Lower lobe of right lung (tissue), 2 donors: Measurements from ENCODE around the gene NRDC. TPM values are rescaled to one million over a fixed set of nuclear protein-coding genes. Genes with fewer than 3 reads are reported as not detected.

Source experiments
- ATAC-seq, 2 donors: fragments of 200-7000 bp; cut with Tn5 transposase; one replicate each; pipeline ENCODE4 v1.9.1; 2020 to 2022; ENCODE audit warnings: mild to moderate bottlenecking in 2 of 2, moderate library complexity in 2 of 2
- DNase-seq: peaks from one replicate; pipeline ENCODE4 v3.0.0-alpha.2; 2020
- H3K27ac ChIP-seq: fragments of 200-600 bp; one replicate; pipeline ENCODE4 v1.8.0; 2022
- H3K27me3 ChIP-seq: fragments of 200-600 bp; one replicate; pipeline ENCODE4 v1.8.0; 2022; ENCODE audit warnings: low read depth
- H3K36me3 ChIP-seq: fragments of 200-600 bp; one replicate; pipeline ENCODE4 v1.8.0; 2022; ENCODE audit warnings: mild to moderate bottlenecking
- H3K4me1 ChIP-seq: fragments of 200-600 bp; one replicate; pipeline ENCODE4 v1.8.0; 2022
- H3K4me3 ChIP-seq: fragments of 200-600 bp; one replicate; pipeline ENCODE4 v1.8.0; 2022; ENCODE audit warnings: mild to moderate bottlenecking
- H3K9me3 ChIP-seq: fragments of 200-600 bp; one replicate; pipeline ENCODE4 v1.8.0; 2022
- intact Hi-C: fragments of 100-400 bp; cut with DNase I; formaldehyde crosslinking; loops from one replicate; pipeline ENCODE4 v1.11.0; 2022
- total RNA-seq: library from RNA; stranded (reverse); fragmentation: NEBNext Ultra II Directional; extraction: Animal tissue kit (Norgen Biotek cat#: 25700); gene quantifications from one replicate; pipeline ENCODE4 v1.2.1, GENCODE V29; 2021
- TF ChIP-seq, protein P1 (sequence below): fragments of 200-600 bp; IDR thresholded peaks from one replicate; pipeline ENCODE4 v1.8.0; 2022; ENCODE audit warnings: antibody characterized with exemption, mild to moderate bottlenecking
- donor health status: DM: no; HTN: yes; CAD: no; lungs with severe emphysema.

The NRDC gene
- total RNA-seq, 1 donor from 2014 or later, result 115 TPM

DNA sequence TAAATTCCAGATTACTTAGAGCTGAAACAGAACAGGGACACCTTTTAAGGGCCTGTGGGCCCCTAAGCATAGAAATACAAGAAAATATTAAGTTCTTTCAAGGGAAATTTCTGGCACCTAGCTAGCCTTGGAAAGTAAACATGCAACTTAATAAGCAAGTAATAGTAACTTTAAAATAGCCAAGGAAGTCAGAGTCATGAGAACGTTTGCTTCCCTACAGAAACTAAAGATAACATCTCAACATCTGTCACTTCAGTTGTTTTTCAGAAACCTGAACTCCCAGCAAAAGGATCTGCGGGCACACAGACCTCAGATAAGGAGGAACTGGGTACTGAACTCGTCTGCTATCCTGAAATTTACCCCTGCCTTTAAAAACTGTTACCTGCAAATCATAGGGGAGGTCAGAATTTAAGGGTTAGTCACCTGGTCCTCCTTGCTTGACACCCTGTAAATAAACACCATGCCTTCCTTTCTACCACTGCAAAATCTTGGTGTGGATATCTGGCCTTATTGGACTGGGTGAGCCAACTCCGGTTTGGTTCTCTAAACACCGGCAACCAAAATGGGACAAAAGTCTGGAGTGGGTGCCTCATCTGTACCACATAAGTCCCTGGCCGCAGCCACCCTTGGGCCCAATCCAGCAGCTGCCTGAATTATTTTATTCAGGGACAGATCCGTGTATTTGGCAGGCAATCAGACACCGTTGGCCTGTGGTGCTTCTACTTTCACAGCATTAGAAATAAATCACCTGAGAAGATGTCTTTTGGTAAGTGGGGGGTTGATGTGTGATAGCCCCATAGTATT lies 27.9 kb downstream of the NRDC start:
- intact Hi-C loops, result no loop called here

DNA sequence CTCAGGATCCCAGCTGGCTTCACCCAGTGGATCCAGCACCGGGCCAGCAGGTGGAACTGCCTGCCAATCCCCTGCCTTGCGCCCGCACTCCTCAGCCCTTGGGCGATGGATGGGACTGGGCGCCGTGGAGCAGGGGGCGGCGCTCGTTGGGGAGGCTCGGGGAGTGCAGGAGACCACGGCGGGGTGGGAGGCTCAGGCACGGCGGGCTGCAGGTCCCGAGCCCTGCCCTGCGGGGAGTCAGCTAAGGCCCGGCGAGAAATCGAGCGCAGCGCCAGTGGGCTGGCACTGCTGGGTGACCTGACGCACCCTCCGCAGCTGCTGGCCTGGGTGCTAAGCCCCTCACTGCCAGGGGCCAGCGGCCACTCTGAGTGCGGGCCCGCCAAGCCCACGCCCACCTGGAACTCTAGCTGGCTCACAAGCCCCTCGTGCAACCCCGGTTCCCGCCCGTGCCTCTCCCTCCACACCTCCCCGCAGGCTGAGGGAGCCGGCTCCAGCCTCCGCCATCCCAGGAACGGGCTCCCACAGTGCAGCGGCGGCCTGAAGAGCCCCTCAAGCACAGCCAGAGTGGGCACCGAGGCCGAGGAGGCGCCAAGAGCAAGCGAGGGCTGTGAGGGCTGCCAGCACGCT lies 31.1 kb downstream of the NRDC start:
- intact Hi-C loops, result no loop called here
- Histone ChIP-seq H3K36me3 (no peaks in the 10 kb centered on the region), H3K27ac (no peak overlapping the region), H3K9me3 (no peaks in the 10 kb centered on the region), H3K27me3 (no peaks in the 10 kb centered on the region), H3K4me3 (no peak overlapping the region), H3K4me1 (peaks cover 5% of the 10 kb centered on the region)
- DNase-seq (no peak), ATAC-seq (no peak)
- TF ChIP-seq, protein P1, sequence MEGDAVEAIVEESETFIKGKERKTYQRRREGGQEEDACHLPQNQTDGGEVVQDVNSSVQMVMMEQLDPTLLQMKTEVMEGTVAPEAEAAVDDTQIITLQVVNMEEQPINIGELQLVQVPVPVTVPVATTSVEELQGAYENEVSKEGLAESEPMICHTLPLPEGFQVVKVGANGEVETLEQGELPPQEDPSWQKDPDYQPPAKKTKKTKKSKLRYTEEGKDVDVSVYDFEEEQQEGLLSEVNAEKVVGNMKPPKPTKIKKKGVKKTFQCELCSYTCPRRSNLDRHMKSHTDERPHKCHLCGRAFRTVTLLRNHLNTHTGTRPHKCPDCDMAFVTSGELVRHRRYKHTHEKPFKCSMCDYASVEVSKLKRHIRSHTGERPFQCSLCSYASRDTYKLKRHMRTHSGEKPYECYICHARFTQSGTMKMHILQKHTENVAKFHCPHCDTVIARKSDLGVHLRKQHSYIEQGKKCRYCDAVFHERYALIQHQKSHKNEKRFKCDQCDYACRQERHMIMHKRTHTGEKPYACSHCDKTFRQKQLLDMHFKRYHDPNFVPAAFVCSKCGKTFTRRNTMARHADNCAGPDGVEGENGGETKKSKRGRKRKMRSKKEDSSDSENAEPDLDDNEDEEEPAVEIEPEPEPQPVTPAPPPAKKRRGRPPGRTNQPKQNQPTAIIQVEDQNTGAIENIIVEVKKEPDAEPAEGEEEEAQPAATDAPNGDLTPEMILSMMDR, result no peak

More for the DNA sequence above, 27.9 kb downstream of the NRDC start:
- peaks cover 5% of the 10 kb centered on the region for H3K4me1 ChIP-seq
- H3K36me3 ChIP-seq, result peaks cover 18% of the 10 kb centered on the region
- ATAC-seq (no peak), DNase-seq (no peak)
- TF ChIP-seq, protein P1, result no peak
- no peaks in the 10 kb centered on the region for H3K9me3 ChIP-seq
- no peak overlapping the region for H3K27ac ChIP-seq
- no peak overlapping the region for H3K4me3 ChIP-seq
- H3K27me3 ChIP-seq, result no peaks in the 10 kb centered on the region

DNA sequence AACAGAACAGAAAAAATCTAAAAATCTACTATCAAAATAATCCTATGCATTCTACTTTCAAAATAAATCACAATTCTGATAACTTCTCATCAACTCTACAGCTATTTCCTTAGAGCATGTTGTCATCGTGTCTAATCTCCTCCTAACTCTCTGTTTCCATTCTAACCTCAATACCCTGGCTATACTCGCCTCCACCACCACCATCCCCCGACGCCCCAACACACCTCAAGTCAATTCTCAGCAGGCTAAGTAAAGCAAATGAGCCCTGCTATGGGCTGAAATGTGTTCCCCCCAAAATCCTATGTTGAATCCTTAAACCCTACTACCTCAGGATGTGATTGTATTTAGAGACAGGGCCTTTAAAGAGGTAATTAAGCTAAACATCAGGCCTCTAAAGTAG lies 34.6 kb downstream of the NRDC start:
- DNase-seq (no peak), ATAC-seq (no peak)
- Histone ChIP-seq H3K36me3 (peaks cover 14% of the 10 kb centered on the region), H3K4me3 (no peak overlapping the region), H3K27me3 (no peaks in the 10 kb centered on the region), H3K27ac (no peak overlapping the region), H3K9me3 (no peaks in the 10 kb centered on the region), H3K4me1 (no peaks in the 10 kb centered on the region)
- intact Hi-C loops, result no loop called here
- TF ChIP-seq, protein P1, result no peak

DNA sequence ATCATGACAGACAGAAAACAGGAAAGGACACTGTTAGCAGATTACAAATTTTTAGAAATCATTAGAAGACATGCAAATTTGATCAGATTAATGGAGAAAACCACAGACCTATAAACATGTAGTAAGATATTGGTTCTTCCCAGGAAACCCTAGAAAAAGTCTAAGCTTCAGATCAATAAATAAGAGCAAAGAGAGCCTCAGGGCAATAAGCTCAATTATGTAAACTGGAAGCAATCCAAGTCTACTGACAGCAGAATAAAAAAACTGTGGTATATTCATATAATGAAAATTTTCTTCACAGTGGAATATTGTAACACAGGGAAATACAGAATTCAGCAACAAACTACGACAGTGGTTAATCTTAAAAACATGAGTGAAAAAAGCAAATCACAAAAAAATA lies 36.3 kb downstream of the NRDC start:
- no peak overlapping the region for H3K27ac ChIP-seq
- TF ChIP-seq, protein P1, result no peak
- no peak for DNase-seq
- no peak for ATAC-seq
- H3K4me3 ChIP-seq, result no peak overlapping the region
- no peaks in the 10 kb centered on the region for H3K9me3 ChIP-seq
- intact Hi-C loops, result no loop called here
- H3K4me1 ChIP-seq, result no peaks in the 10 kb centered on the region
- no peaks in the 10 kb centered on the region for H3K27me3 ChIP-seq
- peaks cover 23% of the 10 kb centered on the region for H3K36me3 ChIP-seq

DNA sequence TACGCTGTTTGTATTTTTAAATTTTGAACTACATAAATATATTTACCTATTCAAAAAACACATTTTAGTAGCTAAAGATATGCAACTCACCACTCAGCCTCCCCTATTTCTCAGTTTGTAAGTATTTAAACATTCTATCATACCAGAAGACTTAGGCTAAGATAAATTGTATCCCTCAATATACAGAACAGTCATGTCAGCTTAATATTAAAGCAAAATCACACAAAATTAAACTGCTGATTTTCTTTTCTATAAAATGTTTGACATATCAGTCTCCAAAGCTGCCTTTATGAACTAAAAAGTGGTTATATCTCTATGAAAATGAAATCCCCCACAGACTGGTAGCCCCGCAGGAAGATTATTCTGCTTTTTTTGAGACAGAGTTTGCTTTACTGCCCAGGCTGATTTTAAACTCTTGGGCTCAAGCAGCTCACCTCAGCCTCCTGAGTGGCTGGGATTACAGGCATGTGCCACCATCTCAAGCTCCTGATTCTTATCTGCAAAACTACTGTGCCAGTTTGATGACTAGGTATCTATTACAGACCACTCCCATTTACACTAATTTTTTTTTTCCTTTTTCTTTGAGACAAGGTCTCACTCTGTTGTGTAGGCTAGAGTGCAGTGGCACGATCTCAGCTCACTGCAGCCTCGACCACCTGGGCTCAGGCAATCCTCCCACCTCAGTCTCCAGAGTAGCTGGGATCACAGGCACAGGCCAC lies 37.6 kb downstream of the NRDC start:
- H3K4me3 ChIP-seq, result no peak overlapping the region
- DNase-seq, result no peak
- peaks cover 32% of the 10 kb centered on the region for H3K36me3 ChIP-seq
- intact Hi-C loops, result no loop called here
- no peak for ATAC-seq
- TF ChIP-seq, protein P1, result no peak
- H3K4me1 ChIP-seq, result no peaks in the 10 kb centered on the region
- no peak overlapping the region for H3K27ac ChIP-seq
- H3K27me3 ChIP-seq, result no peaks in the 10 kb centered on the region
- H3K9me3 ChIP-seq, result no peaks in the 10 kb centered on the region
